Measurements from ENCODE around the gene HEMGN. TPM values are rescaled to one million over a fixed set of nuclear protein-coding genes. Genes with fewer than 3 reads are reported as not detected.

Gene HEMGN
- total and polyA plus RNA-seq, 2 of the 13 experiments (the other 11 are each of a cell fraction or from before 2014, with no cell fraction given), result not detected

GRCh38 chr9:97921959-97922724 is 15.8 kb downstream of the HEMGN start, which contains the start of gene TRMO (continued):
- TF ChIP-seq NFAT5 (CRISPR knock-in tag; IDR thresholded peaks at IDR 0.05) (peak; percentile 92), RNF219 (CRISPR knock-in tag; IDR thresholded peaks at IDR 0.05) (no peak), NR2F1 (CRISPR knock-in tag; IDR thresholded peaks at IDR 0.05) (peak in 1 of 2 experiments; percentile 60; a peak in 1 of 4 replicates), GLI4 (CRISPR knock-in tag; IDR thresholded peaks at IDR 0.05; ENCODE audit: borderline replicate concordance) (peak; percentile 90), ZNF136 (CRISPR knock-in tag; IDR thresholded peaks at IDR 0.05; ENCODE audit: low read depth) (no peak; the same call in 1 of the 2 replicates), GMEB1 (CRISPR knock-in tag; IDR thresholded peaks at IDR 0.05; ENCODE audit: borderline replicate concordance) (peak; percentile 97), TOE1 (CRISPR knock-in tag; IDR thresholded peaks at IDR 0.05) (peak; percentile 96; the same call in 1 of the 2 replicates), RARG (CRISPR knock-in tag; IDR thresholded peaks at IDR 0.05; ENCODE audit: low read depth) (0 out of 2 replicates have a peak, but pooled peaks have one; percentile 69)
- TF ChIP-seq, protein P1, sequence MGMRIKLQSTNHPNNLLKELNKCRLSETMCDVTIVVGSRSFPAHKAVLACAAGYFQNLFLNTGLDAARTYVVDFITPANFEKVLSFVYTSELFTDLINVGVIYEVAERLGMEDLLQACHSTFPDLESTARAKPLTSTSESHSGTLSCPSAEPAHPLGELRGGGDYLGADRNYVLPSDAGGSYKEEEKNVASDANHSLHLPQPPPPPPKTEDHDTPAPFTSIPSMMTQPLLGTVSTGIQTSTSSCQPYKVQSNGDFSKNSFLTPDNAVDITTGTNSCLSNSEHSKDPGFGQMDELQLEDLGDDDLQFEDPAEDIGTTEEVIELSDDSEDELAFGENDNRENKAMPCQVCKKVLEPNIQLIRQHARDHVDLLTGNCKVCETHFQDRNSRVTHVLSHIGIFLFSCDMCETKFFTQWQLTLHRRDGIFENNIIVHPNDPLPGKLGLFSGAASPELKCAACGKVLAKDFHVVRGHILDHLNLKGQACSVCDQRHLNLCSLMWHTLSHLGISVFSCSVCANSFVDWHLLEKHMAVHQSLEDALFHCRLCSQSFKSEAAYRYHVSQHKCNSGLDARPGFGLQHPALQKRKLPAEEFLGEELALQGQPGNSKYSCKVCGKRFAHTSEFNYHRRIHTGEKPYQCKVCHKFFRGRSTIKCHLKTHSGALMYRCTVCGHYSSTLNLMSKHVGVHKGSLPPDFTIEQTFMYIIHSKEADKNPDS (CRISPR knock-in tag; IDR thresholded peaks at IDR 0.05), result no peak
- TF ChIP-seq, protein P2, sequence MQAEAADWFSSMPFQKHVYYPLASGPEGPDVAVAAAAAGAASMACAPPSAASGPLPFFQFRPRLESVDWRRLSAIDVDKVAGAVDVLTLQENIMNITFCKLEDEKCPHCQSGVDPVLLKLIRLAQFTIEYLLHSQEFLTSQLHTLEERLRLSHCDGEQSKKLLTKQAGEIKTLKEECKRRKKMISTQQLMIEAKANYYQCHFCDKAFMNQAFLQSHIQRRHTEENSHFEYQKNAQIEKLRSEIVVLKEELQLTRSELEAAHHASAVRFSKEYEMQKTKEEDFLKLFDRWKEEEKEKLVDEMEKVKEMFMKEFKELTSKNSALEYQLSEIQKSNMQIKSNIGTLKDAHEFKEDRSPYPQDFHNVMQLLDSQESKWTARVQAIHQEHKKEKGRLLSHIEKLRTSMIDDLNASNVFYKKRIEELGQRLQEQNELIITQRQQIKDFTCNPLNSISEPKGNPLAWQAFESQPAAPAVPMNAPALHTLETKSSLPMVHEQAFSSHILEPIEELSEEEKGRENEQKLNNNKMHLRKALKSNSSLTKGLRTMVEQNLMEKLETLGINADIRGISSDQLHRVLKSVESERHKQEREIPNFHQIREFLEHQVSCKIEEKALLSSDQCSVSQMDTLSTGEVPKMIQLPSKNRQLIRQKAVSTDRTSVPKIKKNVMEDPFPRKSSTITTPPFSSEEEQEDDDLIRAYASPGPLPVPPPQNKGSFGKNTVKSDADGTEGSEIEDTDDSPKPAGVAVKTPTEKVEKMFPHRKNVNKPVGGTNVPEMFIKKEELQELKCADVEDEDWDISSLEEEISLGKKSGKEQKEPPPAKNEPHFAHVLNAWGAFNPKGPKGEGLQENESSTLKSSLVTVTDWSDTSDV (CRISPR knock-in tag; IDR thresholded peaks at IDR 0.05), result peak; percentile 90; the same call in 1 of the 2 replicates
